GM21390 (cell line): Measurements from ENCODE around the gene B3GALT6.

ENCODE experiments used
- ATAC-seq: cut with Tn5 transposase; IDR thresholded peaks from one replicate; pipeline ENCODE4 v1.9.1; 2021; ENCODE audit not compliant: unreplicated experiment

The B3GALT6 gene

DNA sequence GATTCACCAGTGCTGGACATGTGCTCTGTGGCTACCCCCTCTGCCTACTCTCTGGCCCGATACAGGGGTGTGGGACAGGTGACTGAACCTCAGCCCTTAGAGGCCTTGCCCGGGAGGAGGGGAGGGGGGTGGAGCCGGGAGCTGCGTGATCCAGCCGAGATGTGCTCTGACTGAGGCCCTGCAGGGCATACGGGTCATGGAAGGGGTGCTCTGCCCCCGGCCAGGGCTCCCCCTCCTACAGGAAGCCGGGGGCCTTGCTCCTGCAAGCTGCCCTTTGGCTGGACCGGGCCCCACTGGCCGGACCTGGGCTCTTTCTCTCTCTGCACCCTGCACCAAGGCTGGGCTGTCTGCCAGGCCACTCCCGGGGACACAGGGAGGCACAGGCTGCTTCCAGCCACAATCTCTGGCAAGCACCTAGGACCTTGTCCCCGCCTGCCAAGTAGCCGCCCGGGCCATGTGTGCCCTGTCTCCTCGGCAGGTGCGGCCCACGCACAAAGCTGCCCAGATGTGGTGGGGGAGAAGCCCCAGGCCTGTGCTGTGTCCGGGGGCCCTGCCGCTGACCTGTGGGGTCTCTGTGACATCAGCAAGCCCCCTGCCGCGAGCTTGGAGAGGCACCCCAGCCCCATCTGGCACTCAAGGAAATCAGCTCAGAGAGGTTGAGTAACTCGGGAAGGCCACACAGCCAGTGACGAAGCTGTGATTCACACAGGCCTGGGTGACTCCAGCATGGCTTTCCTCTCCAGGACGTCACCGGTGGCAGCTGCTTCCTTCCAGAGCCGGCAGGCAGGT is 49.7 kb downstream of the B3GALT6 start:
- ATAC-seq = no peak

DNA sequence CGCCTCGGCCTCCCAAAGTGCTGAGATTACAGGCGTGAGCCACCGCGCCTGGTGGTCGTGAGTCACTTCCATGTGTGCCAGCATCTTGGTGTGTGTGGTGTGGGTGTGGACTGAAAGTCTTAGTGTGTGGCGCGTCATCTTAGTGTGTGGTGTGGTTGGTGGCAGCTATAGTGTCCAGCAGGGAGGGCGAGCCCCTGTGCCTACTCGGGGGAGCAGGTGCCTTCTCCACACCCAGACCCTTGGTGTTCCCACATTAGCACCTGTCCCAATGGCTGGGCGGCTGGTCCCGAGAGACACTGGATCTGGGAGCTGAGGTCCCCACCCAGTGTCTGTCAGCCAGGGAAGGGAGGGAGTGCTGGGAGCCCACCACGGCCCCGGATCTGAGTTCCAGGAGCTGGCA is 51.0 kb downstream of the B3GALT6 start:
- ATAC-seq = no peak

DNA sequence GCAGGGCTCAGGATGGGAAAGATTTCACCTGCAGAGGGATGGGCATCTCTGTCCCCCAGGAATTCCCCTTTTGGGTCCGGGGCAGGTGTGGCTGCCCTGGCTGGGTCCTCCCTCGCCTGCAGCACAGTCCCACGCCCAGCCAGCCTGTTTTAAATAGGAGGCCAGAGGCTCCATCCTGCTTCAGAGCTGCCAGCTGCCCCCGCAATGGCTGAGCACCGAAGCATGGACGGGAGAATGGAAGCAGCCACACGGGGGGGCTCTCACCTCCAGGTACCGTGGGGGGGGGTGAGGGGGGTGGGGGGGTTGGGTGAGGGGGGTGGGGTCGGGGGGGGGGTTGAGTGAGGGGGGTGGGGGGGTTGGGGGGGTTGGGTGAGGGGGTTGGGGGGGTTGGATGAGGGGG is 51.8 kb downstream of the B3GALT6 start:
- no peak for ATAC-seq
